WTC11 (cell line): Measurements from ENCODE around the gene PPFIBP2. TPM values are rescaled to one million over a fixed set of nuclear protein-coding genes. Genes with fewer than 3 reads are reported as not detected.
"Not testable (repeated sequence)": the region's sequence is repeated elsewhere in the genome, so short reads cannot be mapped to it uniquely, and the experiment has no call there.

Experiments used
- ATAC-seq: fragments of 200-7000 bp; cut with Tn5 transposase; 2 replicates; pipeline ENCODE4 v1.10.0; 2021; ENCODE audit warnings: mild to moderate bottlenecking, moderate library complexity
- CTCF ChIA-PET: fragments of 300-600 bp; sonication (Branson Sonifier 250); formaldehyde crosslinking; loops from one replicate; lab custom pipeline; 2021; ENCODE audit warnings: antibody characterized with exemption; lab: Charles Lee
- POLR2A ChIA-PET: fragments of 350-600 bp; sonication (Branson Sonifier 250); formaldehyde crosslinking; loops from one replicate; lab custom pipeline; 2021; ENCODE audit warnings: antibody characterized with exemption; lab: Charles Lee
- DNase-seq: peaks from one replicate; pipeline ENCODE4 v3.0.0; 2021; ENCODE audit warnings: low spot score
- H3K27ac Mint-ChIP-seq: 2 replicates; pipeline ENCODE4 v1.8.0; 2021; ENCODE audit warnings: mixed read lengths
- H3K27me3 Mint-ChIP-seq: 2 replicates; pipeline ENCODE4 v1.8.0; 2021; ENCODE audit warnings: low read depth, mild to moderate bottlenecking, moderate library complexity, mixed read lengths
- H3K36me3 Mint-ChIP-seq: 2 replicates; pipeline ENCODE4 v1.8.0; 2021; ENCODE audit warnings: mixed read lengths
- H3K4me1 Mint-ChIP-seq: 2 replicates; pipeline ENCODE4 v1.8.0; 2022; ENCODE audit warnings: mixed read lengths
- H3K4me3 Mint-ChIP-seq: 2 replicates; pipeline ENCODE4 v1.8.0; 2021; ENCODE audit warnings: mild to moderate bottlenecking, moderate library complexity, mixed read lengths
- H3K9me3 Mint-ChIP-seq: 2 replicates; pipeline ENCODE4 v1.8.0; 2021; ENCODE audit warnings: mixed read lengths
- ATF6 ChIP-seq: sonication (generic); formaldehyde crosslinking; IDR thresholded peaks from 2 replicates; pipeline ENCODE4 v1.8.1; 2023; ENCODE audit warnings: mild to moderate bottlenecking, missing genetic modification reagents
- CREM ChIP-seq: sonication (generic); formaldehyde crosslinking; IDR thresholded peaks from 2 replicates; pipeline ENCODE4 v1.8.1; 2022; ENCODE audit warnings: mild to moderate bottlenecking, missing genetic modification reagents, moderate library complexity
- CTCF ChIP-seq: fragments of 200-600 bp; IDR thresholded peaks from 2 replicates; pipeline ENCODE4 v1.8.0; 2022; ENCODE audit warnings: antibody characterized with exemption
- E2F1 ChIP-seq: sonication (generic); formaldehyde crosslinking; IDR thresholded peaks from 2 replicates; pipeline ENCODE4 v1.8.0; 2022; ENCODE audit warnings: mild to moderate bottlenecking, missing genetic modification reagents
- ERG ChIP-seq: fragments of 250-450 bp; sonication (Bioruptor Pico); IDR thresholded peaks from 2 replicates; pipeline ENCODE4 v1.8.0; 2021; ENCODE audit warnings: mild to moderate bottlenecking
- GABPB1 ChIP-seq: sonication (generic); formaldehyde crosslinking; IDR thresholded peaks from 2 replicates; pipeline ENCODE4 v1.8.1; 2023; ENCODE audit warnings: mild to moderate bottlenecking, missing genetic modification reagents
- GTF2I ChIP-seq: fragments of 250-450 bp; sonication (Bioruptor Pico); conservative IDR thresholded peaks from 2 replicates; pipeline ENCODE4 v1.4.0; 2021; ENCODE audit warnings: mild to moderate bottlenecking
- HMGA2 ChIP-seq: fragments of 250-450 bp; sonication (Bioruptor Pico); IDR thresholded peaks from 2 replicates; pipeline ENCODE4 v1.4.0; 2021; ENCODE audit warnings: mild to moderate bottlenecking, moderate library complexity
- MYBL2 ChIP-seq: sonication (generic); formaldehyde crosslinking; IDR thresholded peaks from 2 replicates; pipeline ENCODE4 v1.8.1; 2023; ENCODE audit warnings: mild to moderate bottlenecking, moderate library complexity, missing genetic modification reagents
- NFYB ChIP-seq: sonication (generic); formaldehyde crosslinking; conservative IDR thresholded peaks from 2 replicates; pipeline ENCODE4 v1.8.0; 2022; ENCODE audit warnings: low read depth, missing genetic modification reagents
- OVOL2 ChIP-seq: fragments of 250-450 bp; sonication (Bioruptor Pico); IDR thresholded peaks from 2 replicates; pipeline ENCODE4 v1.9.0; 2021; ENCODE audit warnings: mild to moderate bottlenecking, borderline replicate concordance
- RORB ChIP-seq: fragments of 250-450 bp; sonication (Bioruptor Pico); IDR thresholded peaks from 2 replicates; pipeline ENCODE4 v1.9.0; 2021; ENCODE audit warnings: mild to moderate bottlenecking
- SMAD4 ChIP-seq: sonication (generic); formaldehyde crosslinking; IDR thresholded peaks from 2 replicates; pipeline ENCODE4 v1.8.0; 2022; ENCODE audit warnings: mild to moderate bottlenecking, missing genetic modification reagents
- TEAD1 ChIP-seq: sonication (generic); formaldehyde crosslinking; IDR thresholded peaks from 2 replicates; pipeline ENCODE4 v1.8.0; 2022; ENCODE audit warnings: mild to moderate bottlenecking, missing genetic modification reagents
- USF2 ChIP-seq: sonication (generic); formaldehyde crosslinking; IDR thresholded peaks from 2 replicates; pipeline ENCODE4 v1.8.1; 2023; ENCODE audit warnings: mild to moderate bottlenecking, missing genetic modification reagents, moderate library complexity
- ZNF138 ChIP-seq: sonication (generic); formaldehyde crosslinking; conservative IDR thresholded peaks from 2 replicates; pipeline ENCODE4 v1.8.1; 2022; ENCODE audit warnings: mild to moderate bottlenecking, moderate library complexity, missing genetic modification reagents
- ZNF263 ChIP-seq: sonication (generic); formaldehyde crosslinking; IDR thresholded peaks from 2 replicates; pipeline ENCODE4 v1.8.1; 2022; ENCODE audit warnings: low read depth, mild to moderate bottlenecking, moderate library complexity, missing genetic modification reagents
- ZNF396 ChIP-seq: fragments of 250-450 bp; sonication (Bioruptor Pico); IDR thresholded peaks from 2 replicates; pipeline ENCODE4 v1.8.0; 2021; ENCODE audit warnings: mild to moderate bottlenecking, moderate library complexity, borderline replicate concordance
- ZNF425 ChIP-seq: fragments of 250-450 bp; sonication (Bioruptor Pico); conservative IDR thresholded peaks from 2 replicates; pipeline ENCODE4 v1.9.0; 2021; ENCODE audit warnings: mild to moderate bottlenecking
- total RNA-seq: library from RNA; stranded (reverse); gene quantifications from 3 replicates; pipeline ENCODE4 v1.2.3, GENCODE V29; 2021
- TF ChIP-seq, protein P1 (sequence below): sonication (generic); formaldehyde crosslinking; IDR thresholded peaks from 2 replicates; pipeline ENCODE4 v1.8.0; 2022; ENCODE audit warnings: mild to moderate bottlenecking, missing genetic modification reagents

PPFIBP2 gene
- total RNA-seq, 1 experiment from 2014 or later: 21.4 TPM

DNA sequence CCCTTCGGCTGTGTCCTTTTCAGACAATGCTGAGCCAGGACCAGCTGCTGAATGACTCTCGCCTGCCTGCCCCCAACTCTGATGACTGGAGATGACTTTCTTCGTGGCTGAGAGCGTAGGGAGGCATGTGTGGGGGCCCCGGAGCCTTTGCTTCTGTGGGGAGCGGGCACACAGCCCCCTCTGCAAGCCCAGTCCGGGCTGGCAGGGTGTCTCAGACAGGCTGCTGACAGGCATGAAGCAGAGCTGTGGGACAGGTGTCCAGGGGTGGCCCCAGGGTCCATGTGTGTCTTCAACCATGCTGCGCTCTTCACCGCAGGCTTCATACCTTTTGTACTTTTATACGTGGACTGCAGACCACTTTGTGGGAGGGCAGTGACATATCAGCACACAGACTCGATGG, 142.9 kb downstream of the PPFIBP2 start (continued):
- TF ChIP-seq SMAD4 (CRISPR knock-in tag) (no peak), GTF2I (CRISPR knock-in tag) (no peak)
- TF ChIP-seq, all 79 proteins: peak for 0

- peak; percentile 98 for ATAC-seq
- Mint-ChIP-seq H3K4me1 (peaks cover 6% of the 10 kb centered on the region), H3K4me3 (no peak overlapping the region), H3K36me3 (peaks cover 26% of the 10 kb centered on the region), H3K27ac (peak overlapping the region; percentile 69), H3K9me3 (peaks cover 5% of the 10 kb centered on the region), H3K27me3 (0 out of 2 replicates have a peak, but pooled peaks cover under 1% of the 10 kb centered on the region)
- ChIA-PET POLR2A (interaction anchor here (0.6 to 2.0 kb wide), 4 partner anchors 16 to 254 kb away, joined by 3 to 7 read pairs (median 5); partner anchors contain the start of gene CYB5R2), CTCF (interaction anchor here (0.7 to 7.5 kb wide), 51 partner anchors 8 to 566 kb away, joined by 3 to 229 read pairs (median 5); partner anchors contain the start of genes CYB5R2, OLFML1 and PPFIBP2)
- TF ChIP-seq TEAD1 (peak; percentile 47; the same call in 1 of the 2 replicates), ZNF425 (CRISPR knock-in tag) (no peak), OVOL2 (CRISPR knock-in tag) (no peak), CTCF (peak; percentile 37), USF2 (CRISPR knock-in tag) (0 out of 2 replicates have a peak, but pooled peaks have one; percentile 12)
- TF ChIP-seq, protein P1, sequence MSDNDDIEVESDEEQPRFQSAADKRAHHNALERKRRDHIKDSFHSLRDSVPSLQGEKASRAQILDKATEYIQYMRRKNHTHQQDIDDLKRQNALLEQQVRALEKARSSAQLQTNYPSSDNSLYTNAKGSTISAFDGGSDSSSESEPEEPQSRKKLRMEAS: peak; percentile 85
- DNase-seq: peak; percentile 72
These were observed 143.7 kb downstream of the PPFIBP2 start for GRCh38 chr11:7657306-7658025.

GRCh38 chr11:7663531-7663930, 149.7 kb downstream of the PPFIBP2 start:
- DNase-seq, H3K27me3 Mint-ChIP-seq, ATAC-seq, POLR2A ChIA-PET, H3K4me1 Mint-ChIP-seq, H3K4me3 Mint-ChIP-seq, CTCF ChIA-PET, H3K27ac Mint-ChIP-seq: not testable (repeated sequence)
- Mint-ChIP-seq H3K9me3 (peaks cover 17% of the 10 kb centered on the region), H3K36me3 (peaks cover 56% of the 10 kb centered on the region)

DNA sequence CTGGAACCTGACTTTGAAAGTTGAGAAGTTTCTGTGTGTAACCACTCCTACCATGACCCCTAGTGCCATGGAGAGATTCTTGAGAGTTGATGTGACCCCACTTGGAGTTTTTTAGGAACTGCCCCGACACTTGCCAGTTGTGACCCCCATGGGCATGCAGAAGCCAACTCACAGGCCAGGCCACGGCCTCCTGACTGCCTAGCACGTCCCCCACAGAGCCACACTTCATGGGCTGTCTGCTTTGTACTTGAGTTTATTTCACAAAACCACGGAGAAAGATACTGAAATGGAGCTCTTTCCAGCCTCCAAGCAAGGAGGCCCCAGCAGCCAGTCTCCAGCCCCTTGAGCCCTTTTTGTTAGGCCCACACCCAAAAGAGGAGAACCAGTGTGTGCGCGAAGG, 151.1 kb downstream of the PPFIBP2 start:
- DNase-seq: no peak
- Mint-ChIP-seq H3K27me3 (peaks cover 8% of the 10 kb centered on the region; the same call in 1 of the 2 replicates), H3K27ac (no peak overlapping the region), H3K36me3 (peaks cover 64% of the 10 kb centered on the region), H3K4me3 (no peak overlapping the region), H3K9me3 (peaks cover 17% of the 10 kb centered on the region), H3K4me1 (peaks cover 9% of the 10 kb centered on the region; the same call in 1 of the 2 replicates)
- POLR2A ChIA-PET: no interaction called here
- no peak for ATAC-seq
- CTCF ChIA-PET: interaction anchor here (0.7 to 3.7 kb wide), 13 partner anchors 8 to 312 kb away, joined by 3 to 34 read pairs (median 8); partner anchors contain the start of gene PPFIBP2
- TF ChIP-seq ZNF263: no peak
- TF ChIP-seq CREM (CRISPR knock-in tag): no peak
- no peak for TF ChIP-seq RORB (CRISPR knock-in tag)
- no peak for TF ChIP-seq ZNF138 (CRISPR knock-in tag)
- no peak for TF ChIP-seq ATF6 (CRISPR knock-in tag)
- TF ChIP-seq ZNF396 (CRISPR knock-in tag): no peak
- no peak for TF ChIP-seq GABPB1 (CRISPR knock-in tag)
- TF ChIP-seq HMGA2 (CRISPR knock-in tag): no peak
- no peak for TF ChIP-seq NFYB
- TF ChIP-seq ERG (CRISPR knock-in tag): no peak
- TF ChIP-seq E2F1 (CRISPR knock-in tag): no peak
- no peak for TF ChIP-seq MYBL2 (CRISPR knock-in tag)
